Epithelial cell of prostate (primary cell): ENCODE results near the gene TATDN3.
"Not testable (repeated sequence)": the region's sequence is repeated elsewhere in the genome, so short reads cannot be mapped to it uniquely, and the experiment has no call there.

Experiments used
- DNase-seq: peaks from one replicate; pipeline ENCODE4 v3.0.0-alpha.2; 2011; ENCODE audit warnings: low read depth, low spot score
- H3K27ac ChIP-seq: fragments of 450-650 bp; 2 replicates; pipeline ENCODE4 v1.5.1; 2017; ENCODE audit warnings: mild to moderate bottlenecking

Gene TATDN3, protein sequence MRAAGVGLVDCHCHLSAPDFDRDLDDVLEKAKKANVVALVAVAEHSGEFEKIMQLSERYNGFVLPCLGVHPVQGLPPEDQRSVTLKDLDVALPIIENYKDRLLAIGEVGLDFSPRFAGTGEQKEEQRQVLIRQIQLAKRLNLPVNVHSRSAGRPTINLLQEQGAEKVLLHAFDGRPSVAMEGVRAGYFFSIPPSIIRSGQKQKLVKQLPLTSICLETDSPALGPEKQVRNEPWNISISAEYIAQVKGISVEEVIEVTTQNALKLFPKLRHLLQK

DNA sequence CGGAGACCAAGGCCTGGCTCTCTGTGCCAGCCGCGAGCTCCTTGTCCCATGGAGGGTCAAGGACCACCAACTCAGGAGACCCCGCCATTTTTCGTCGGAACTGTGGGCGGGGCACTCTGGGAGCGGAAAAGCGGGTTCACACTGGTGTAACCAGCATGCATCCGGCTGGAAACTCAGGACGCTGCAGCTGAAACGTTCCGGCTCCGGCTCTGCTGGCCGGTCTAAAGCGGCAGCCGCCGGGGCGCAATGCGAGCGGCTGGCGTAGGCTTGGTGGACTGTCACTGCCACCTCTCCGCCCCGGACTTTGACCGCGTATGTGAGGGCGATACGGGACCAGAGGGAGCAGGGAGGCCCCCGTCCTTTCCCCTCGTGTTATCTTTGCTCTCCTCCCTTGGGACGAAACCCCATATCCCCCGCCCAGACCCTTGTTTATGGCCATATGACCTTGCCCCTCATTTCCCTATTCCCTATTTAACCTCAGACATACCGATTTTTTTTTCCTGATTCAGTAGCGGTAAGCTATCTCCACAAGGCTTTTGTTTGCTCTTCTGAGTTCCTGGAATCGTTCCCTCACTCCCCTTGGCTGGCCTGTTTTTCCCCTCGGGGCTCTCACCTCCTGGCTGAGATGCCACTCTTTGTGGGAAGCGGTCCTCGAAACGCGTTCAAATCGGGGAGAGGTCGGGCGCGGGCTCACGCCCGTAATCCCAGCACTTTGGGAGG, at the start of gene TATDN3, which contains the start of gene NSL1:
TATDN3 (plus strand) TSS at position 219 of the 720 bp plus-strand sequence; CDS start at position 247, 28 bp downstream.
NSL1 (minus strand) TSS at position 102 of the 720 bp plus-strand sequence; CDS start at position 88, 14 bp downstream.
- H3K27ac ChIP-seq: peak within 1 kb of the TSS; percentile 55
- DNase-seq: peak; percentile 46

DNA sequence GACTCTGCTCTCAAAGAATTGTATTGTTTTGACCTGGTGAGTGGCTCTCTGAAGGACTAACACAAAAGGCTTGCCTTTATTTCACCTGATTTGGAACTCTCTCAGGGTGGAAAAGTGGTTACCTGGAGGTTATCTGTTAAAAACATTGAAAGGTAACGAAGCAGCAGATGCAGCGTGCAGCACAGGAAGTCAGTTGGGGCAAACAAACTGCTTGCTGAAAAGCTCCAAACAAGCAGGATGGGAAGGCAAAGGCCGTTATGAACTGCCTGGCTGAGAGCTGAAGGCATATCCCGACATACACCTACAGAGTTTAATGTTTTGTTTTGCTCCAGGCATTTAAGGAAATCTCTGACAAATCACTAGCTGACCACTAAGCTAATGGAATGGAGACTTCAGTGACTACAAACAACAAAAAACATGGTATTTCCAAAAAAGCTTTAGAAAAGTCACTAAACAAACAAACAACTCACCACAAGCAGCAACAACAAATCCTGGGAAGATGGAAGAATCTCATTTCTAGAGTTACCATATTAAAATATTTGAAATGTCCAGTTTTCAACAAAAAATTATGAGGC, 47.7 kb upstream of the TATDN3 start:
- no peak for DNase-seq
- H3K27ac ChIP-seq: no peak overlapping the region

DNA sequence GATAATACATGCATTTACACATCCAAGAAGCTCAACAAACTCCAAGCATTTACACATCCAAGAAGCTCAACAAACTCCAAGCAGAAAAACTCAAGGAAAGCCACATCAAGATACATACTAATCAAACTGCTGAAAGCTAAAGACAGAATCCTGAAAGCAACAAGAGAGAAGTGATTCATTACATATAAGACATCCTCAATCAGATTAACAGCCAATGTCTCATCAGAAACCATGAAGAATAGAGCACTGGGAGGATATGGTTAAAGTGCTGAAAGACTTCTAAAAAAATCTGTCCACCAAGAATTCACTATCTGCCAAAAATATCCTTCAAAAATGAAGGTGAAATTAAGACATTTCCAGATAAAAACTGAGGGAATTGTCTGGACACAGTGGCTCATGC, 46.4 kb upstream of the TATDN3 start:
- H3K27ac ChIP-seq: no peak overlapping the region
- no peak for DNase-seq

DNA sequence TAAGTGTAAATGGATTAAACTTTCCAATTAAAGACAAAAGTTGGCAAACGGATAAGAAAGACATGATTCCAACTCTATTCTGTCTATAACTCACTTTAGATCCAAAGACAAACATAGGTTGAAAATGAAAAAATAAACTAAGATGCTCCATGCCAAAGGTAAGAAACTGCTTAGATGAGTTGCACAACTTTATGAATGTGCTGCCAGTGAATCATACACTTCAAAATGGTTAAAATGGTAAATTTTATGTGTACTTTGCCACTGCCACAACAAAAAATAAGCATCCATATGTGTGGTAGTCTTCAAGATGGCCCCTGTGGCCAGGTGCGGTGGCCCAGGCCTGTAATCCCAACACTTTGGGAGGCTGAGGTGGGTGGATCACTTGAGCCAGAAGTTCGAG, 45.1 kb upstream of the TATDN3 start:
- no peak for DNase-seq
- no peak overlapping the region for H3K27ac ChIP-seq

DNA sequence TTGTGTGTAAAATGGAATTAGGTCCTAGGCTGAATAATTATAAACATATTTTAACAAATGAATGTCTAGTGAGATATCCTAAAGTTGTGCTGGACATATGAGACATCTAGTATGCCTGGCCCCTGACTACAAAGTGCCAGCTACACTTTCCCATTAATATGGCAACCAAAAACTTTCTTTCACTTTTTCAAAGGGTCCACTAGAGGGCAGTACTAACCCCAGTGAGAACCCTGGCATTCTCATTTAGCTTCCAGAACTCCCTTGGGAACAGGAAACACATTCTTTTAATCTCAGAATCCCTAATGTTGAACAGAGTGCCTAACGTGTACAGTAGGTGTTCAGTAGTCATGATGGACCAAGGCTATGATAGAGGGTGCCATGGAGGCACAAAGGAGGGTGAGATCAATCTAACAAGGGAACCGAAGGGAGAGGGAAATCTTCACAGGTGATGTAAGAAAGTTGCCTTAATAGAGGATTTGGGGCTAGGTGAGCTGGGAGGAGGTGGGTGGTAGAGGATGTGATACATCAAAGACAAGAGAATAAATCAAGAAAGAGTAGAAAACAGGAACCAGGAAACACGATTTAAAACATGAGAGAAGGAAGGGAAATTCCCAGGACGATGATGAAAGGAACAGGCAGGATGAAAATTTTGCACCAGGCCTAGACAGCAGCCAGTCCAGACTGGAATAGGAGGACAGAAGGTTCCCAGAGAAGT, 41.7 kb upstream of the TATDN3 start:
- peak overlapping the region; percentile 70 for H3K27ac ChIP-seq

DNA sequence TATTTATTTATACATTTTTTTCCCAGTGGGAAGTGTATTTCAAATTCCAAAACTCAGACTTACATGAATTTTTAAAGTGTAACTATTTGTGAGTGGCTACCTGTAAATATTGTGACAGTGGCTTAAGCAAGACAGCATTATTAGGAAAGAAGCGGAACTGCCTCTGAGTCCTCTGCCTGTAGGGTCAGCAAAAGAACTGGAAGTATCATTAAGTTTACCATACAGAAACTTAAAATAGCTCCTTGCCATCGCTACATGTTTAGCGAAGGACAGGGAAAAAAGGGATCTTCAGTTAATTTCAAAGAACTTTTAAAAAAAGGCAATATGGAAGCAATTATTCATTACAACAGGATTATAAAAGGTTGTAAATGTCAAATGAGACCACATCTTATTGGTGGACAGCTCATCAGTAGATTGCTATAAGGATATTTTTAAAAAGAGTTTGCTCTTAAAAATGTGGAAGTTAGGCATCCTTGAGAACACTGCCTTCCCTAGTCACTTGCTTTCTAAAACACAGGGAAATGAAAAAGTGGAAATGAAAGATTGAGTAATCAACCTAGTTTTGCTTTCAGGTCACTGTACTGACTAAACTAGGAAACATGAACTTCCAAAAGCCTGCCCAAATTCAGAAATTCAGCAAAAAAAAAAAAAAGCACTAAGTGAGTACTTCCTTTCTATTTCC, 39.3 kb upstream of the TATDN3 start:
- no peak for DNase-seq
- no peak overlapping the region for H3K27ac ChIP-seq

More for the DNA sequence above, 41.7 kb upstream of the TATDN3 start:
- no peak for DNase-seq

DNA sequence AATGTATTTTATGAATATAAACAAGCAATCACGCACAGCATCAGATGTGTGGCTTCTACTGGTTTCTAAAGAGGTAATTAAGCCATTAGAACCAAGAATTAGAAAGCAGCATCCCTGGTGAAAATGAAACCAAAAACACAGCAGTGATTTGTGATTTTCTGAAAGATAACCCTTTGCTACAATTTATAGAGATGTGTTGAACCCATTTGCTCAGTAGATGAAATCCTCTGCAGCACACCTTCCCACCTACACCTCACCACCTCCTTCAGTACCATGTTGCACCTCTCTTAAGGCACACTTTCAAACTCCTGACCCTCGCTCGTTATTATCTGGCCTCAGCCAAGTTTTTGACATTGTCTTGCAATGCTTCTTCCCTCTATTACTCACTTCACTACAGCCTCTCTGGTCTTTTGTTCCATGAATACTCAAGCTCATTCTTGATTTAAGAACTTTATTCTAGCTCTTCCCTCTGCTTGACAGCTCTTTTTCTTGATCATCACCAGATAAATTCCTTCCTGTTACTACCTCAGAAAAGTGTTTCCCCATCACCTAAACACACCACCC, 38.7 kb upstream of the TATDN3 start:
- no peak for DNase-seq
- H3K27ac ChIP-seq: no peak overlapping the region

DNA sequence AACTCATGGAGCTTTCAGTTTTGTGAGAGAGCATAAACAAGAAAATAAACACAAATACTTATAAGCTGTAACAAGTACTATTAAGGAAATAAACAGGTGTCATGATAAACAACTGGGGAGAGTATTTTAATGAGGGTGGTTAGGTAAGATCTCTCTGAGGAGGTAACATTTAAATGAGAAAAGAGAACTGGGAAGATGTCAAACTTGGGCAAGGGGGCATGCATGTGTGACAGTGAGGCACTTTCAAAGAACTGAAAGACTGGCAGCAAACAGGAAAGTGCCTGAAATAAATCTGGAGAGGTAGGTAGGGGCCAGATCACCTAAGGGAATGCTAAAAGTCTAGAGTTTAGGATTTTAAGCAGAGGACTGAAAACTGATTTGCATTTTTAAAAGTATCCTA, 37.9 kb upstream of the TATDN3 start:
- DNase-seq: no peak
- H3K27ac ChIP-seq: no peak overlapping the region

DNA sequence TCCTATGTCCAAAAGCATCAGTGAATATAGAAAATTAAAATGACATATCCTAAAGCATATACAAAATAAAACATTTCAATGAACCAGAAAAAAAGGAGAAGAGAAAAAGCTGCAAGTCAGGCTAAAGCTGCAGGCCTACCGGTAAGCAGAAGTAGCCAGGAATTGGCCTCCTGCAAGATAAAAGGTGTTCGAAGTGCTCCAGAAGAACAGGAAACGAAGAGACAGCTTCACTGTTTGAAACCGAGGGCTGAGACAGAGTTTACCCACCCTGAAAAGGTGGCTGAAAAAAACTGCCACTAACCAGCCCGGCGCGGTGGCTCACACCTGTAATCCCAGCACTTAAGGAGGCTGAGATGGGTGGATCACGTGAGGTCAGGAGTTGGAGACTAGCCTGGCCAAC, 37.5 kb upstream of the TATDN3 start:
- H3K27ac ChIP-seq: no peak overlapping the region
- no peak for DNase-seq

DNA sequence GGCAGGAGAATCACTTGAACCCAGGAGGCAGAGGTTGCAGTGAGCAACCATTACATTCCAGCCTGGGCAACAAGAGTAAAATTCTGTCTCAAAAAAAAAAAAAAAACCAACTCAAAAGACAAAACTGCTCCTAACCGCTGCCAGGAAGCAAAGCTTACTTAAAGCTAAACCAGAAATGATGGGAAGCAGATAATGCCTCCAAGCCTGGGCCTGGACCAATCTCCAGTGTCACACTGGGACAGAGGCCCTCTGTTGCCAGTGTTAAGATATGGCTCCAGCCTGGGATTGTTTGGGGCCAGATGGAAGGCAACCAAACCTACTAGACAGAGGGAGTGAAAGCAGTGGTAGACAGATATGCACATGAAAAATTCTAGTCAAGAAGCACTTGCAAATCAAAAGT, 37.0 kb upstream of the TATDN3 start:
- no peak for DNase-seq
- no peak overlapping the region for H3K27ac ChIP-seq

DNA sequence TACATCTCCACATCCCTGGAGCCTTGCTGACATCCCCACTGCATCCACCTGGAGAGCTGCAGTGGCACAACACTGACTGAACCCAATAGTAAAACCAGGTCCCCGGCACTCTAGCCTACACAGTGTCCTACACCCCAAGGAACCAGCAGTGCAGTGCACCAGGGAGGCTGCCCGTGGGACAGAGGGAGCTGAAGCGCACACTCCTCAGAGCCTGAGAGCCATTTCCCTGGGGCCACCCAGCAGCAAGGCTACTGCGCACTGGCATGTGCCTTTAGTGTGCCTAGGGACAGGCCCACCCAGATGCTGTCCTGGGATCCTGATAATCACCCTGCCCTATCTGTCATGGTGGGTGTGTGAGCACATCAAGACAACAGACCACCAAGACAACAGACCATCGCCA, 32.0 kb upstream of the TATDN3 start:
- no peak for DNase-seq
- no peak overlapping the region for H3K27ac ChIP-seq

DNA sequence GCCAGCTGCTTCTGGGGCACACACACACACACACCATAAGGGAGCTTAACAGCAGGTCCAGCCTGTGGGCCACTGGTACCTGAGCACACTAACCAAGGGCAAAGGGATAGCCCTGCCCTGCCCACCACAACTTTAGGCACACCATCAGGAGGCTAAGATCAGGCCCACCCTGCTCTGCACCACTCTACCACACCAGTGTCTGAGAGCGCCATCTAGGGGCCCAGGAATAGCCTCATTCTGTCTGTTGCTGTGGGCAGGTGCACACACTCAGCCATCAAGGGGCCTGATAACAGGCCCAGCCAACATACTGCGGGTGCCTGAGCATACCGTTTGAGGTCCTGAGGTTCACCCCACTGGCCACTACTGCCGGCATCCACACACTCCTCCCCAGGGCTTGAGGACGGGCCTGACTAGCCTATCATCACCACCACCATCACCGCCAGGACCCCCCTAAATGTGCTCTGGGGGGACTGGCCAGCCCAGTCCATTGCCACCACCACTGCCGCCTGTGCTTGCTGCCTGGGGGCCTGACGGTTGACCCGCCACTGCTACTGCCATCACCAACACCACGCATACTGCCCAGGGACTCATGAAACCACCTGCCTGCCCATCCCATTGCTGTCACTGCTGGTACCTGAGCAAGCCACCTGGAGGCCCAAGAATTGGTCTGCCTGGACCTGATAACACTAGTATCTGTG, 31.4 kb upstream of the TATDN3 start:
- no peak for DNase-seq

DNA sequence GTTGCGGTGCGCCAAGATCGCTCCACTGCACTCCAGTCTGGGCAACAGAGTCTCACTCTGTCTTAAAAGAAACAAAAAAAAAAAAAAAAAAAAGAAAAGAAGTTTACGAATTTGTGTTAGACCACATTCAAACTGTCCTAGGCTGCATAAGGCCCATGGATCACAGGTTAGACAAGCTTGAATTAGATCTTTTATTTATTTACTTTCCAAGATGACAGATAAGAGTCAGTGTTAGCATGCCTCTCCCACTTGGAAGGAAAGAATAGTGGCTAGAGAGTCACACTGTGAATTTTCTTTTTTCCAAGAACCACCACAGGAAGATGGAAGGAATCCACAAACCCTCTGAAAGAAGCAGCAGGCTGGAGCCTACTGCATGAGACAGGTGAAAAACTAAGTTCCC, 29.5 kb upstream of the TATDN3 start:
- H3K27ac ChIP-seq: no peak overlapping the region
- no peak for DNase-seq

More for the DNA sequence above, 31.4 kb upstream of the TATDN3 start:
- H3K27ac ChIP-seq: no peak overlapping the region

DNA sequence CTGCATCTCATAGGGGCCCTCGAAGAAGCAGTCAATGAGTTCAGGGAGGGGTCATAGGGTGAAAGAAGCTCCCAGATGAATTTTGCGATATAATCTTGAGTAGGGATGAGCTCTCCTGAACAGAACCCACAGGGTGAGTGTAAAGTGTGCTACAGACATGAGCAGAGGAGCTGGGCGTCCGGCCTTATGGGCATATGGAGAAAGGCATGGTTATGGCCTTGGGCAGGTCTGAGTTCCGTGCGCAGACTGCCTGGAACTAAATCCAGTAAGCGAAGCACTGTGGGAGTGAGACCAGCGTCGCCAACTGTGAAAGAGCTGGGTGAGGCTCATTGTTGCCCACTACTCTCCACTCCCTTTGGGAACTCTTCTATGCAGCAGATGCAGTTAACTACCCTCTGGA, 28.9 kb upstream of the TATDN3 start:
- DNase-seq: no peak
- no peak overlapping the region for H3K27ac ChIP-seq

DNA sequence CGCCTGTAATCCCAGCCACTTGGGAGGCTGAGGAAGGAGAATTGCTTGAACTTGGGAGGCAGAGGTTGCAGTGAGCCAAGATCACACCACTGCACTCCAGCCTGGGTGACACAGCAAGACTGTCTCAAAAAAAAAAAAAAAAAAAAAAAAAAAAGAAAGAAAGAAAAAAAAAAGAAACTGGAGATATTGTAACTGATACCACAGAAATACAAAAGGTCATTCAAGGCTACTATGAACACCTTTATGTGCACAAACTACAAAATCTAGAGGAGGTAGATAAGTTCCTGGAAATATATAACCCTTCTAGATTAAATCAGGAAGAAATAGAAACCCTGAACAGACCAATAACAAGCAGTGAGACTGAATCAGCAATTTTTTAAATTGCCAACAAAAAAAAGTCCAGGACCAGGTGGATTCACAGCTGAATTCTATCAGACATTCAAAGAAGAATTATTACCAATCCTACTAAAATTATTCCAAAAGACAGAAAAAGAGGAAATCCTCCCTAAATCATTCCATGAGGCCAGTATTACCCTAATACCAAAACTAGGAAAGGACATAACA, 26.9 kb upstream of the TATDN3 start:
- not testable (repeated sequence) for DNase-seq, H3K27ac ChIP-seq

DNA sequence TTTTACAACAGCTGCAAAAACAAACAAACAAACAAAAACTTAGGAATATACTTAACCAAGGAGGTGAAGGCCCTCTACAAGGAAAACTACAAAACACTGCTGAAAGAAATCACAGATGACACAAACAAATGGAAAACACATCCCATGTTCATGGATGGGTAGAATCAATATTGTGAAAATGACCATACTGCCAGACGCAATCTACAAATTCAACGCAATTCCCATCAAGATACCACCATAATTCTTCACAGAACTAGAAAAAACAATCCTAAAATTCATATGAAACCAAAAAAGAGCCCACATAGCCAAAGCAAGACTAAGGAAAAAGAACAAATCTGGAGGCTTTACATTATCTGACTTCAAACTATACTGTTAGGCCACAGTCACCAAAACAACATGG, 24.9 kb upstream of the TATDN3 start:
- H3K27ac ChIP-seq, DNase-seq: not testable (repeated sequence)

DNA sequence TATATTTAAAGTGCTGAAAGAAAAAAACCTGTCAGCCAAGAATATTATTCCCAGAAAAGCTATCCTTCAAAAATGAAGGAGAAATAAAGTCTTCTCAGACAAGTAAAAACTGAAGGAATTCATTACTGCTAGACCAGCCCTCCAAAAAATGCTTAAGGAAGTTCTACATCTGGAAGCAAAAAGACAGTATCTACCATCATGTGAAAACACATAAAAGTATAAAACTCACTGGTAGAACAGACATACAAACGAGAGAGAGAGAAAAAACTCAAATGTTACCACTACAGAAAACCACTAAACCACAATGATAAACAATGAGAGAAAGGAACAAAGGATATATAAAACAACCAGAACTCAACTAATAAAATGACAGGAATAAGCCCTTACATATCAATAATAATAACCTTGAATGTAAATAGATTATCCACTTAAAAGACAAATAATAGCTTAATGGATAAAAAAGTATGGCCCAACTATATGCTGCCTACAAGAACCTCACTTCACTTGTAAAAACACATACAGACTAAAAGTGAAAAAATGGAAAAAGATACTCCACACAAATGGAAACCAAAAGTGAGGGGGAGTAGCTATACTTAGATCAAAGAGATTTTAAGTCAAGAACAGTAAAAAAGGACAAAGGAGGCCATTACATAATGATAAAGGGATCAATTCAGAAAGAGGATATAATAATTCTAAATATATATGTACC, 22.1 kb upstream of the TATDN3 start:
- H3K27ac ChIP-seq: no peak overlapping the region
- DNase-seq: no peak

DNA sequence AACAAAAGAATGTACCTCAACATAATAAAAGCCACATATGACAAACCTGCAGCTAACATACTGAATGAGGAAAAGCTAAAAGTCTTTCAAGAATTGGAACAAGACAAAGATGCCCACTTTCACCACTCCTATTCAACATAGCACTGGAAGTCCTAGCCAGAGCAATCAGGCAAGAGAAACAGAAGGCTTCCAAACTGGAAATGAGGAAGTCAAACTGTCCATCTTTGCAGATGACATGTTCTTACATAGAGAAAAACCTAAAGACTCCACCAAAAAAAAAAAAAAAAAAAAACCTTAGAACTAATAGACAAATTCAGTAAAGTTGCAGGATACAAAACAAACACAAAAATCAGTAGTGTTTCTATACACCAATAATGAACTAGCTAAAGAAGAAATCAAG, 20.4 kb upstream of the TATDN3 start:
- no peak for DNase-seq

More for the DNA sequence above, 20.4 kb upstream of the TATDN3 start:
- no peak overlapping the region for H3K27ac ChIP-seq
